Activated naive CD8-positive, alpha-beta T cell treated with anti-CD3 and anti-CD28 coated beads, Interleukin-2, amount 50 U/mL, for 24 hours (primary cell): ENCODE results near the gene GRID1.

Experiments used
- ATAC-seq: fragments of 150-1000 bp; cut with Tn5 transposase; one replicate; pipeline ENCODE4 v1.10.0; 2021
- DNase-seq: peaks from one replicate; pipeline ENCODE4 v3.0.0; 2021
- H3K27ac Mint-ChIP-seq: one replicate; pipeline ENCODE4 v1.8.0; 2021; ENCODE audit warnings: mild to moderate bottlenecking, mixed read lengths
- H3K27me3 Mint-ChIP-seq: one replicate; pipeline ENCODE4 v1.8.0; 2021; ENCODE audit warnings: mixed read lengths
- H3K36me3 Mint-ChIP-seq: one replicate; pipeline ENCODE4 v1.8.0; 2021; ENCODE audit warnings: low read depth, mixed read lengths
- H3K4me1 Mint-ChIP-seq: one replicate; pipeline ENCODE4 v1.8.0; 2021; ENCODE audit warnings: mixed read lengths
- H3K4me3 Mint-ChIP-seq: one replicate; pipeline ENCODE4 v1.8.0; 2021; ENCODE audit warnings: mild to moderate bottlenecking, moderate library complexity, mixed read lengths
- H3K9me3 Mint-ChIP-seq: one replicate; pipeline ENCODE4 v1.8.0; 2021; ENCODE audit warnings: mixed read lengths

Gene GRID1

DNA sequence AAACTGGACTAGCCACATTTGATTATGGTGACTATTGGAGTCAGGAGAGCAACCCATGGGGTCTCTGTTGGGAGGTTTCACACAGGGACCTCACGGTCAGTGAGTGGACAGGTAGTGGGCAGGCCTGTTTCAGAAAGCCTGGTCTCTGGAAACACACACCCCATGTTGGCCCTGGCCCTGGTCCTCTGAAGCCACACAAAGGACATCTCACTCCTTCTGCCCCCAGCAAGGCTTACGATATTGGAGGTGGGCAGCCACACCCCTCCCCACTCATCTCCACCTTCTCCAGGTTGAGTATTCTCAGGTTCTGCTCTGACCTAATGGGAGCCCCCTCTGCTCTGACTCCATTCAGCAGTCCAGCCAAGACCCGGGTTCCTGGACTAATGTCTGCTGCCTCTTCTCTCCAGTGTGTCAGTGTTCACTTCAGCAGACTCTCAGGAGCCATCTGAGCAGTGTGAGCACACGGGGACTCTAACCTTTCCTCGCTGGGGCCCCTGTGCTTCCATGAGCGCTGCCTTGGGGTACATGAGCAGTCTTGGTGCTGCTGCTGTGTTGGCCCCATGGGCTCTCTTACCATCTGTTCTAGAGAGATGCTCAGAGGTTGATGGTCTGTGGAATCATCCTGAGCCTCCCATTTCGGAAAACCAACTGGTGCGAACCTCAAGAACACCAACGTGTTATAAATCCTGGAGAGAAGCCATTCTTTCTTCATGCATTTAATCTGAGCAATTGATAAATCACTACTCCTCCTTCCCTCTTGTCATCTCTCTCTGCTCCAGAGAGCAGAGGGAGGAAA is 748.6 kb downstream of the GRID1 start:
- ATAC-seq (no peak), DNase-seq (no peak)
- H3K27ac Mint-ChIP-seq, result no peak overlapping the region
- H3K27me3 Mint-ChIP-seq, result no peaks in the 10 kb centered on the region
- peaks cover 21% of the 10 kb centered on the region for H3K4me1 Mint-ChIP-seq
- no peak overlapping the region for H3K4me3 Mint-ChIP-seq
- no peaks in the 10 kb centered on the region for H3K9me3 Mint-ChIP-seq
- no peaks in the 10 kb centered on the region for H3K36me3 Mint-ChIP-seq

DNA sequence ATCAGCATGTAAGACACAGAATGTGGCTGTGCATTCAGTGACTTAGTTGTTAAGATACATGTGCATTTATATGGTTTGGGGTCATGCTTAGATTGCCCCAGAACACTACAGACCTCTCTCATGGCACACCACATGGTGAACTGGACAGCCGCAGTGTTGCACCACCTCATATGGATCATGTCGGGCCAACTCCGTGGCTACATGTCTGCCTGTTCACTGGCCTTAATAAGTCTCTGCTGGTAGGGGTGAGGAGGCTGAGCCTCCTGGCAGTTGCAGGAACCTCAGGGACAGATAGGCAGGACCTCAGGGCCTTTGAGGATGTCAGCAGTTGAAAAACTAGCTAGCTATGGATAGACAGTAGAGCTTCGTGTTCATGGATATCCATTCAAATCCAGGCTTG is 751.0 kb downstream of the GRID1 start:
- Mint-ChIP-seq H3K27ac (no peak overlapping the region), H3K27me3 (no peaks in the 10 kb centered on the region), H3K36me3 (no peaks in the 10 kb centered on the region), H3K4me3 (no peak overlapping the region), H3K4me1 (peaks cover 36% of the 10 kb centered on the region), H3K9me3 (no peaks in the 10 kb centered on the region)
- ATAC-seq (no peak), DNase-seq (no peak)

DNA sequence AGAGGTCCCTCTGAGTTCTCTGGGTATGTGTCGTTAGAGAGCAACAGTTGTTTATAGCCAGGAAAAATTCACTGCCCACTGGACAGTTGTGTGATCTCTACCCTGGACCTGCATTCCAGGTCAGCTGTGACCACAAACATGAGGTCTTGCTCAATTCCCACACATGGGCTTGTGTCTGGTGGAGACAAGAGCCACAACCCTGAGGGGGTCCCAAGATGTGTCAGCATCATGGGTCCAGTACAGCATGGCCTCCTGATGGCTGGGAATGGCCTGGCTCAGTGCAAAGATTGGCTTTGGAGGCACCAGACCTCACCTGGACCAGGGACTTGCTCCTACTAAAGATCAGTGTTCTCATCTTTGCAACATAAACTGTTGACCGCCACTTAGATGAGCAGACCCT is 751.6 kb downstream of the GRID1 start:
- Mint-ChIP-seq H3K27me3 (no peaks in the 10 kb centered on the region), H3K4me1 (peaks cover 36% of the 10 kb centered on the region), H3K27ac (no peak overlapping the region), H3K4me3 (no peak overlapping the region), H3K9me3 (no peaks in the 10 kb centered on the region), H3K36me3 (no peaks in the 10 kb centered on the region)
- DNase-seq (no peak), ATAC-seq (no peak)

DNA sequence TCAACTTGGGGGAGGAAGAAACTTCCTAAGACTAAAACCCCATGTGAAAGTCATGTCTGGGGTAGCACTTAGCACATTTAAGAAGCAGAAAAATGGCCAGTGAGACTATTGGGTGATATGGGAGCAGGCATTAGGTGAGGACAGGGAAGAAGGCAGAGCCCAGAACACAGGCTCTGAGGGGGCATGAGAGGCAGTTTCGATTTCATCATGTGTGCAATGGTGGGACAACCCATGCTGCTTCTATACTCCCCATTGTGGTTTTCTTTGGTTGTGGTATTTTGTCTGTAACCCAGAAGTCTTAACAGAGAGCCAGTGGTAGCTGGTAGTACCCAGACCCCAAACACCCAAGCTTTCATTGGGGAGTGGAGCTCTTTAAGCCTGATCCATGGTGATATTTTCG is 752.0 kb downstream of the GRID1 start:
- H3K9me3 Mint-ChIP-seq, result no peaks in the 10 kb centered on the region
- ATAC-seq (peak; percentile 18), DNase-seq (no peak)
- no peak overlapping the region for H3K4me3 Mint-ChIP-seq
- no peaks in the 10 kb centered on the region for H3K36me3 Mint-ChIP-seq
- no peaks in the 10 kb centered on the region for H3K27me3 Mint-ChIP-seq
- peaks cover 36% of the 10 kb centered on the region for H3K4me1 Mint-ChIP-seq
- no peak overlapping the region for H3K27ac Mint-ChIP-seq

DNA sequence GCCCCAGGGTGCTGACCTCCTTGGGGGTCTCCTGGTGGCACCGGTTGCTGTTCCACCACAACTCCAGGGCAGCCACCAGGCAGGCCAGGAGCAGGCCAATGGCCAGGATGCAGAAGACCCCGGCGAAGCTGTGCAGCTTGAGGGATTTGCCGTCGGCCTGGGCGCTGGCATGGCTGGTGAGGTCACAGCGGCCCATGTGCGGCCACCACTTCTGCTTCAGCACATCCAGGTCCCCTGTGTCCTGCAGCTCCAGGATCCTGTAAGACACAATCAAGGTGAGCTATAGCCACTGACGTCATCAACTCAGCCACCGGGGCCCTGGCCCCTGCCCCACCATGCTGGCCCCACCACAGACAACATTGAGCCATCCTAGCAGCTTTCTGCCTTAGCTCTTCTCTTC is 753.2 kb downstream of the GRID1 start:
- no peaks in the 10 kb centered on the region for H3K9me3 Mint-ChIP-seq
- DNase-seq (no peak), ATAC-seq (no peak)
- no peak overlapping the region for H3K4me3 Mint-ChIP-seq
- peaks cover 36% of the 10 kb centered on the region for H3K4me1 Mint-ChIP-seq
- no peaks in the 10 kb centered on the region for H3K36me3 Mint-ChIP-seq
- no peaks in the 10 kb centered on the region for H3K27me3 Mint-ChIP-seq
- no peak overlapping the region for H3K27ac Mint-ChIP-seq

DNA sequence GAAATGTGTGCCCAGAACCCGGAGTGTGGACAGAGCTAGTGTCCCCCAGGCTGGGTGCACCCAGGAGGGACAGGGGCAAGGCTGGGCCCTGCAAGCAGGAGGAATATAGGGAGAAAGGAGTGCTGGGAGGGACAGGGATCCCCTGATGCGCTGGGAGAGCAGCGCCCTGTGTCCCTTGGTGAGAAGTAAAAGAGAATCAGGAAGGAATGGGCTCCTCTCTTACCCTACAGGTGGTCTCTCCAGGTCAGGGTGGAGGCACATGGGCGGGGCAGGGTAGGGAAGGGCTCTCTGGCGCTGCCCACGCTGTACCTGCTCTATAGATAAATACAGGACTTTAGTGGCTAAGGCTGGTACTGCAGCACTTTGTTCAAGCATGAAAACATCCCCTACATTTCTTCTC is 753.8 kb downstream of the GRID1 start:
- peaks cover 36% of the 10 kb centered on the region for H3K4me1 Mint-ChIP-seq
- no peaks in the 10 kb centered on the region for H3K27me3 Mint-ChIP-seq
- ATAC-seq, result peak; percentile 40
- H3K9me3 Mint-ChIP-seq, result no peaks in the 10 kb centered on the region
- no peak for DNase-seq
- no peak overlapping the region for H3K27ac Mint-ChIP-seq
- no peaks in the 10 kb centered on the region for H3K36me3 Mint-ChIP-seq
- peak overlapping the region; percentile 50 for H3K4me3 Mint-ChIP-seq

DNA sequence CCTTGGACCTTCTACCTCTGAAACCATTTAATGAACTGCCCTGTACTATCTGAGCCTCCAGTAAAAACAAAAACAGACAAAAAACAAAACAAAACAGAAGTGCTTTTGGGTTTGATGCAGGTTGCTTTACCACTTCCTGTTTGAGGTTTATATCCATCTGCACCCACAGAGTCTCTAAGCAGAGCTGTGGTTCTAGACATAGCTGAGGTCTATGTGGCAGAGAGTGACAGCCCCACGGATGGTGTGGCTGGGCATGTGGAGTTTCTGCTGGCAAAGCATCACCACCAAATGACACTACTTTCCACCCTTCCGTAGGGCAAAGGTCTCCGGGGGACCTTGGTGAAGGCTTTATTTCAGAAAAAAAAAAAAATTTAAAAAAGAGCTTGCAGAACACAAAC is 754.2 kb downstream of the GRID1 start:
- peak; percentile 70 for ATAC-seq
- peak; percentile 13 for DNase-seq

DNA sequence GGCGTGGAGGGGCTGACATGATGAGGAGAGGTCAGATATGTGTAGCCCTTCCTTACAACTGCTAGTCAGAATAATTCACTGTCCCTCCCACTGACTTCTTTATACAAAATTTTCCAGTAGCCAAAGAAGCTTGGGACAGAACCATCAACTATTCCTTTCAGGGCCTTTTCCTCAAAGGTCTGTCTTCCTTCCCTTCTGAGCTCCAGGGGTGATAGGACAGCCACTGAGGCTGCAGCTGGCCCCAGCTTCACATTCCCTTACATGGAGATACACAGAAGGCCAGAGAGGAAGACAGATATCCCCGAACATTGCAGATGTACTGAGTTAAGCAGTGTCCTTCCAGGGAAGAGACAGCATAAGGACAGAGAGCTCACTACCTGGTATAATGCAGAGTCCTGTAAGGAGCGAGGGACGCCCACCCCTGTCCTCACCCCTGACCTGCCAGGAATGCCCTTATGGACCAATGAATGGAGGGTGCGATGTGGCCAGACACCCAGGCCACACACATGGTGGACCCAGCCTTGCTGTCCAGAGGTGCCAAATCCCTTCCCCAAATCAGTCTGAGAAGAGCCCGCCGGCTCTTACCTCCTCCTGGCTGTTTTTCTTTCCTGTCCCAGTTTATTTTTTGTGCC is 754.7 kb downstream of the GRID1 start:
- DNase-seq (no peak), ATAC-seq (no peak)
- Mint-ChIP-seq H3K27me3 (no peaks in the 10 kb centered on the region), H3K9me3 (no peaks in the 10 kb centered on the region), H3K4me1 (peaks cover 36% of the 10 kb centered on the region), H3K36me3 (no peaks in the 10 kb centered on the region), H3K27ac (peak overlapping the region; percentile 58), H3K4me3 (no peak overlapping the region)

More for the DNA sequence above, 754.2 kb downstream of the GRID1 start:
- Mint-ChIP-seq H3K4me3 (peak overlapping the region; percentile 50), H3K27ac (peak overlapping the region; percentile 58), H3K36me3 (no peaks in the 10 kb centered on the region), H3K4me1 (peaks cover 36% of the 10 kb centered on the region), H3K27me3 (no peaks in the 10 kb centered on the region), H3K9me3 (no peaks in the 10 kb centered on the region)

DNA sequence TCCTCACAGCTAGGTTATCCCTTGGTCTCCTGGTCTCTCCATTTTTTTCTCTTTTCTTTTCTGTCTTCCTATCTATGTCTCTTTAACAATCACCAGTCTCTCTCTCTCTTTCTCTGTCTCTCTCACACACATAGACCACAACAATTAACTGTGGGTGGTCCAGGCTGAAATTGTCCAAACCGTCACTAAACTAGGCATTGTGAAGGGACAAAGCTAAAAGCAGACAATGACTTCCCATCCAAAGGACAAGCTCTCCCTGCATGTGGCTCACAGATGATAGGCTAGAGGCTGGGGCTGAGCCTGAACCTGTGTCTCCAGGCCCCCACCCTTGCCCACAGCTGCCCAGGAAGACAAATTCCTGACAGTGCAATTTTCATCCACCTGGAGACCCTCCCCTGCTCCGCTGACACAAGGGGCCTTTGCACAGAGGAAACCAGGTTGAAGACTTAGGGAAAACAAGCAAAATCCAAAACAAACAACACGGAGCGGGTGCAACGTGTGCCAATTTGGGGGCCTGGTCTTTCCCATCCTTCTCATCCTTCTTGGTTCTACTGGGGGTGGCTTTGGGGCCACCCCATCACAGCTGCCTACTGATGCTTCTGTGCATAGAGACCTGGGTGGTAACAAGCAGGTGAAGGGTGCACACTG is 755.4 kb downstream of the GRID1 start:
- ATAC-seq (no peak), DNase-seq (no peak)
- no peak overlapping the region for H3K4me3 Mint-ChIP-seq
- no peaks in the 10 kb centered on the region for H3K9me3 Mint-ChIP-seq
- no peaks in the 10 kb centered on the region for H3K36me3 Mint-ChIP-seq
- H3K27ac Mint-ChIP-seq, result no peak overlapping the region
- peaks cover 36% of the 10 kb centered on the region for H3K4me1 Mint-ChIP-seq
- H3K27me3 Mint-ChIP-seq, result no peaks in the 10 kb centered on the region

DNA sequence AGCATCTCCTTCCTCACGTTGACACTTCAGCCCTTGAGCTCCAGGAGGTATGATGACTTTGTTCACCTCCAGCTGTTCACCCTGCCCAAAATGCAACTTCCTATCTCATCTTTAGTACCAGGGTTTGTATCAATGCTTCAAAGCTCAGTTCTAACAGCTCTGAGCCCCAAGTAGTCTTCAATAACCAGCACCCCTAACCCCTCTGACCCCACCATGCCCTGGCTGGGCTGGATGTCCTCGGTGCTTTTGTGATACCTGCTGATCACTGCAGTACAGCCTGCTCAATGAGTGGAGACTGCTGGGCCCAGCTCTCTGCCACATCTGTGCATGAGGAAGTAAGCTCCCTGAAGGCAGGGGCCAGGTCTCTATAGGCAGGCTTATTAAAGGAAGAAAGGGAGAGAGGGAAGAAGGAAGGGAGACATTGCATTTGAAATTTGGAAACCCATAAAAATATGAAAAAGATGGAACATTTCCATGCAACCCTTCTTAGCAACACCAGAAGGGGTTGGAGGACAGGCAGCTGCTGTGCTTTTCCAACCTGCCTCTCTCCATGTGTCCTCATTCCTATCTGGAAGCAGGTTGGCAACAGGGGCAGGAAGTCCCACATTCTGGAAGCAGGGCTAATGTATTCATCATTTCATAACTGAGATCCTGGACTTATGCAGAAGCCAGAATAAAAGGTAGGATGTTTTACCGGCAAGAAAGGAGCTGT is 756.1 kb downstream of the GRID1 start:
- ATAC-seq, result no peak
- H3K27ac Mint-ChIP-seq, result no peak overlapping the region
- no peak for DNase-seq
- no peak overlapping the region for H3K4me3 Mint-ChIP-seq
- peaks cover 36% of the 10 kb centered on the region for H3K4me1 Mint-ChIP-seq
- H3K9me3 Mint-ChIP-seq, result no peaks in the 10 kb centered on the region
- H3K36me3 Mint-ChIP-seq, result no peaks in the 10 kb centered on the region
- no peaks in the 10 kb centered on the region for H3K27me3 Mint-ChIP-seq

DNA sequence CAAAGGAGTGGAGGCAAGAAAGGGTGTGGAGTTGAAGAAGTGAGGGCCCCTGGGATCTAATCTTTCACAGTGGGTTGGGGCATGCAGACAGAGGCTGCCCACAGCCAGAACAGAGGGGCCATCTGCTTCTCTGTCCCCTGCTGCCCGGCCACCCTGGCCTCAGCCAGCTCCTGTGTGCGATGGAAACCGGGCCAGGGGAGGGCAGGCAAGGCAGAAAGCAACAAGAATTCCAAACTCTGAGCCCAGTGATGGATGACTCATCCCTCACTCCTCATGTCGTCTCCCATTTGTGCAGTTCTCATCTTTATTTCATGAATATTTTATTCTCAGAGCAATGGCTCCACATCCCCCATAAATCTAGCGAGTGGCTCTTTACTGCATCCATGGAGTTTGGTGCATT is 757.1 kb downstream of the GRID1 start:
- no peaks in the 10 kb centered on the region for H3K27me3 Mint-ChIP-seq
- no peak overlapping the region for H3K27ac Mint-ChIP-seq
- no peak for ATAC-seq
- DNase-seq, result no peak
- no peaks in the 10 kb centered on the region for H3K9me3 Mint-ChIP-seq
- H3K4me3 Mint-ChIP-seq, result no peak overlapping the region
- H3K4me1 Mint-ChIP-seq, result peaks cover 28% of the 10 kb centered on the region
- H3K36me3 Mint-ChIP-seq, result no peaks in the 10 kb centered on the region

DNA sequence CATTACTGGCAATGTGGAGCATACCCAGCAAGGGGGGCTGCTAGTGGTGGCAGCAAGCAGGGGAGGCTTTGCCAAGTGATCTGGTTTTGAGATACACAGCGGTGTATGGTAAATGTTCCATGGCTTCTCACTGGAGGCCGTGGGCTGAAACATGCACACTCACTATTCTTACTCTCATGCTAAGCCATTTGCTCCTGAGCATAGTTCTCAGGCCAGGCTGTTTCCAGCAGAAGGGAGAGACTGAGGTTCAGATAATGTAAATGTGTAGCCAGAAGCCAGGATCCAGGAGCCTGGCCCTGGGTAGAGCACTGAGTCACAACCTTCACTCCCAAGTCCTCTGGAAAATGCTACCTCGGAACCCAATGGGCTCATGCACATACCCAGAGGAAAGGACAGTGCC is 757.9 kb downstream of the GRID1 start:
- Mint-ChIP-seq H3K27ac (no peak overlapping the region), H3K4me1 (peaks cover 20% of the 10 kb centered on the region), H3K36me3 (no peaks in the 10 kb centered on the region), H3K27me3 (no peaks in the 10 kb centered on the region), H3K9me3 (no peaks in the 10 kb centered on the region), H3K4me3 (no peak overlapping the region)
- ATAC-seq (no peak), DNase-seq (no peak)

DNA sequence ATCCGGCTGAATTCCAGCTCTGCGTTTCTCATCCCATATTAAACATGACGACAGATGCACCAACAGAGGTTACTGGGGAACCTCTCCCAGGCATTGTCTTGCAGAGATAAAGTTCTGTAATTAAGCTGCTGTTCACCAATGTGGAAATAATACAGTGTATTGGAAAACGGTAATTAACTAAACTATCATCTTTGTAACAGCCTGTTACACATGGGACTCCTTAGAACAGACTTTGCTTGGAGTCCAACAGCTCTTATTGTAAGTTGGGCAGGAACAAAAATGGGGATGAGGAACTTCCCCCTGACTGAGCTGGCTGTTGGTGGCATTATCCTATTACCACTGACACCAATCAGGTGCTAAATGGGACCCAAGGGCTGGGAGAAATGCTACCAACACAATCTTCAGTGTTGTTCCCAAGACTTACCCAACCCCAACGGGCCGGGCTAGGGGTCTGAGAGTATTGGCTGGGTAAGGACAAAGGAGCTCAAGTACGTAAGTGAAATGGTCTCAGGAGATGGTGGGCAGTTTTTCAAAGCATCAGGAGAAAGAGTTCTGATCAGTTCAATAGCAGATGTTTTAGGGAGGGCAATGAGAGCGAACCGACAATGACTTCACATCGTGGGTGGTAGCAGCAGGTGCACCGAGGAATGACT is 759.4 kb downstream of the GRID1 start:
- Mint-ChIP-seq H3K4me3 (no peak overlapping the region), H3K27ac (no peak overlapping the region), H3K27me3 (no peaks in the 10 kb centered on the region), H3K36me3 (no peaks in the 10 kb centered on the region), H3K4me1 (peaks cover 9% of the 10 kb centered on the region), H3K9me3 (no peaks in the 10 kb centered on the region)
- DNase-seq, result no peak
- ATAC-seq, result no peak

DNA sequence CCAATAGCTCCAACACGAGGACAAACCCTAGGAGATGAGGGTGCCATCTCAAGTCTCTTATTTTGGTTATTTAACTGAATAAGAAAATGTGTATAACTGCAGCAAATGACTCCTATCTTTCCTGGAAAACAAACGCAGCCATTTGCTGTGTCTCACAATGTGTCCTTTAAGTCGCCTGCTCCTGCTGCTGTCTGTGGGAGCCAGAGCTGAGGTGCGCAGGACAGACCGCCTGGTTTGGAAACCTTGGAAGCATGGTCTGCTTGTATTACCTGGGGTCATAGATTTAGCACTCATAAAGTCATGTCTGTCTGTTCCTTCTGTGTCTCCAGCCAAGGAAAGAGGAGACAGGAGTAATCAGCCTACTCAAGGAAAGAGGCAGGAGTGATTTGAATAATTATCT is 760.2 kb downstream of the GRID1 start:
- ATAC-seq, result no peak
- peaks cover 2% of the 10 kb centered on the region for H3K4me1 Mint-ChIP-seq

More for the DNA sequence above, 760.2 kb downstream of the GRID1 start:
- no peak for DNase-seq
- Mint-ChIP-seq H3K27ac (no peak overlapping the region), H3K36me3 (no peaks in the 10 kb centered on the region), H3K4me3 (no peak overlapping the region), H3K27me3 (no peaks in the 10 kb centered on the region), H3K9me3 (no peaks in the 10 kb centered on the region)
